GM18873 (cell line): ENCODE data around the gene MIER2.
"Not testable (repeated sequence)": the region's sequence is repeated elsewhere in the genome, so short reads cannot be mapped to it uniquely, and the experiment has no call there.

Source experiments
- ATAC-seq: cut with Tn5 transposase; IDR thresholded peaks from one replicate; pipeline ENCODE4 v1.9.1; 2021; ENCODE audit warnings: mild to moderate bottlenecking, moderate library complexity, moderate number of reproducible peaks; ENCODE audit not compliant: unreplicated experiment, low FRiP score

The MIER2 gene

DNA sequence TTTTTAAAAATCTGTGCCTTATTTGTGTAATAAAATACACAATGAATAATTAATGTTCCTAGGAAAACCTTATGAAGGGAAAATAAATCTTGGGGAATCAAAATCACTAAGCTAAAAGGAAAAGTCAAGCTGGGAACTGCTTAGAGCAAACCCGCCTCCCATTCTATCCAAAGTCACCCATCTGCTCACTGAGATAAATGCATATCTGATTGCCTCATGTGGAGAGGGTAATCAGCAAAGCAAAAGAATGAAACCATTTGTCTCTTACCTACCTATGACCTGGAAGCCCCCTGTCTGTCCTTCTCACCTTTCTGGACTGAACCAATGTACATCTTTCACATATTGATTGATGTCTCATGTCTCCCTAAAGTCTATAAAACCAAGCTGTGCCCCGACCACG, 87.8 kb downstream of the MIER2 start:
- ATAC-seq, result not testable (repeated sequence)
